Astrocyte of the cerebellum (primary cell): ENCODE data around the gene SLC2A8.
A peak's percentile ranks its signal among the peaks of the same experiment; 100 is the strongest.

Source experiments
- DNase-seq: peaks from one replicate; pipeline ENCODE4 v3.0.0-alpha.2; 2011; ENCODE audit warnings: low read depth
- H3K4me3 ChIP-seq: 2 replicates; pipeline ENCODE4 v1.5.1; 2011; ENCODE audit warnings: mild to moderate bottlenecking, low read depth, low read length, moderate library complexity
- in situ Hi-C: cut with HindIII; loops from 2 replicates; pipeline ENCODE4 v1.10.0; 2017; ENCODE audit warnings: low sequenced_read_pairs
- TF ChIP-seq, protein P1 (sequence below): IDR thresholded peaks from 2 replicates; pipeline ENCODE4 v1.5.1; 2012; ENCODE audit warnings: low read length, low read depth, moderate library complexity, mild to moderate bottlenecking; ENCODE audit errors: missing control alignments

The SLC2A8 gene

DNA sequence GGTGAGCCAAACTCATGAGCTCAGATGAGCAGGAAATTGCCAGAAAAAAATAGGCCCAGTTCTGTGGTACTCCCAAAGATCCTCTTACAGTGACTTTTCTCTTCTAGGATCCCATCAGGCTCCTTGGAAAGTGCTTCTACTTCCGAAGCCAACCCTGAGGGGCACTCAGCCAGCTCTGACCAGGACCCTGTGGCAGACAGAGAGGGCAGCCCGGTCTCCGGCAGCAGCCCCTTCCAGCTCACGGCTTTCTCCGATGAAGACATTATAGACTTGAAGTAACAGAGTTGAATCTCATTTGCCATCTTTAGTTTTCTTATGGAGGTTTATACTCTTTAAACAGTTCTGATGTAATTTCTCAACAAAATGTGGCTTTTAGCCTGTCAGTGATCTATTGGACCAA is 4.0 kb upstream of the SLC2A8 start:
- H3K4me3 ChIP-seq = no peak overlapping the region
- TF ChIP-seq, protein P1, sequence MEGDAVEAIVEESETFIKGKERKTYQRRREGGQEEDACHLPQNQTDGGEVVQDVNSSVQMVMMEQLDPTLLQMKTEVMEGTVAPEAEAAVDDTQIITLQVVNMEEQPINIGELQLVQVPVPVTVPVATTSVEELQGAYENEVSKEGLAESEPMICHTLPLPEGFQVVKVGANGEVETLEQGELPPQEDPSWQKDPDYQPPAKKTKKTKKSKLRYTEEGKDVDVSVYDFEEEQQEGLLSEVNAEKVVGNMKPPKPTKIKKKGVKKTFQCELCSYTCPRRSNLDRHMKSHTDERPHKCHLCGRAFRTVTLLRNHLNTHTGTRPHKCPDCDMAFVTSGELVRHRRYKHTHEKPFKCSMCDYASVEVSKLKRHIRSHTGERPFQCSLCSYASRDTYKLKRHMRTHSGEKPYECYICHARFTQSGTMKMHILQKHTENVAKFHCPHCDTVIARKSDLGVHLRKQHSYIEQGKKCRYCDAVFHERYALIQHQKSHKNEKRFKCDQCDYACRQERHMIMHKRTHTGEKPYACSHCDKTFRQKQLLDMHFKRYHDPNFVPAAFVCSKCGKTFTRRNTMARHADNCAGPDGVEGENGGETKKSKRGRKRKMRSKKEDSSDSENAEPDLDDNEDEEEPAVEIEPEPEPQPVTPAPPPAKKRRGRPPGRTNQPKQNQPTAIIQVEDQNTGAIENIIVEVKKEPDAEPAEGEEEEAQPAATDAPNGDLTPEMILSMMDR = no peak
- in situ Hi-C loops = loop anchor here (5.0 kb wide), 1 partner anchor 56 kb away; no protein-coding TSS in a partner anchor
- DNase-seq = no peak

GRCh38 chr9:127393645-127394044 is 3.3 kb upstream of the SLC2A8 start:
- DNase-seq = no peak
- in situ Hi-C loops = loop anchor here (5.0 kb wide), 1 partner anchor 56 kb away; no protein-coding TSS in a partner anchor
- TF ChIP-seq, protein P1 = peak; percentile 26
- no peak overlapping the region for H3K4me3 ChIP-seq

GRCh38 chr9:127395497-127396252 is 1.3 kb upstream of the SLC2A8 start:
- DNase-seq = no peak
- in situ Hi-C loops = no loop called here
- H3K4me3 ChIP-seq = no peak overlapping the region
- TF ChIP-seq, protein P1 = no peak

DNA sequence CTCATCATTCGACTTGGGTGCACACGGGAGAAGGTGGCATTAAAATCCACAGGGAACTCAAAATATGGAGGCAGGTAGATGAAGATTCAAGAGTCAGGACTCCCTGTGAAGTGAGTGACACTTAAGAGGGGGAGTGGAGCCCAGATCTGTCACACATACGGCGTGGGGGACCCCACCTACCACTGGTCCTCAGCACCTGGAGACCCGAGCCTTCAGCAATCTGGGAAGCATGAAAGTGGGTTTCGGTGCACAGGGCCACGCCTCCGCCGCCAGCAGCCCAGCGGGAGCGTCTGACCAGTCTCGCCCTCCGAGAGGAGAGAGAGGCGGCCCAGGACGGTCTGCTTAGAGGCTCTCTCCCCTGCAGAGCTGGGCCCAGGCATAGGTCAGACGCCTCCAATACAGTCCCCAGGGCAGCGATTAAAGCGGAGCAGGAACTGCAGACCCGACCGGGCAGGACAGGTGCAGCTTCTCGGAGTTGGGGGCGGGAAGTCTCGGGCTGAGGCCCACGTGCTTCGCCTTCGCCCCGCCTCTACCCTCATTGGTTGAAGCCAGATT is 639 bp upstream of the SLC2A8 start:
- in situ Hi-C loops = no loop called here
- TF ChIP-seq, protein P1 = no peak
- DNase-seq = no peak
- H3K4me3 ChIP-seq = peak overlapping the region; percentile 47

DNA sequence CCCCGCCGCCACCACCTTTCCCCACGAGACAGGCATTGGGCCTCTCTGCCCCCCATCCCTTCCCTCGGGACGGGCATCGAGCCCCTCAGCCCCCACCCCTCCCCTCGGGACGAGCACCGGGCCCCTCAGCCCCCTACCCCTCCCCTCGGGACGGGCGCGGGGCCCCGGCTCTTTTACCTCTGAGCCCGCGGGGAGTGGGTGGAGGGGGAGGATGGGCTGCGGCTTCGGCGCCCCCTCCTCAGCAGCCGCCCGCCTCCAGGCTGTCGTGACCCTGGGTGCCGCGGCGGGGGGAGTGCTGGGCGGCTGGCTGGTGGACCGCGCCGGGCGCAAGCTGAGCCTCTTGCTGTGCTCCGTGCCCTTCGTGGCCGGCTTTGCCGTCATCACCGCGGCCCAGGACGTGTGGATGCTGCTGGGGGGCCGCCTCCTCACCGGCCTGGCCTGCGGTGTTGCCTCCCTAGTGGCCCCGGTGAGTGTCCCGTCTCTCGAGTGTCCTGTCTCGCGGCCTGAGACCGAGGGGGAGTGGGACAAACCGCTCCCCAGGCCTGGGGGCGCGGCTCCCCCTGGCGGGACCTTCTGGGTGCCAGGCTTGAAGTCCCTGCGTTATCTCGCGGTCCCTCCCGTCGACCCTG is 791 bp downstream of the SLC2A8 start:
- no peak for DNase-seq
- peak overlapping the region; percentile 60 for H3K4me3 ChIP-seq
- in situ Hi-C loops = no loop called here
- TF ChIP-seq, protein P1 = peak; percentile 45

GRCh38 chr9:127398275-127398647 is 1.3 kb downstream of the SLC2A8 start:
- in situ Hi-C loops = no loop called here
- TF ChIP-seq, protein P1 = no peak
- peak overlapping the region; percentile 60 for H3K4me3 ChIP-seq
- no peak for DNase-seq
